GM18511 (cell line): ENCODE measurements around the gene ELMOD2.
"Not testable (repeated sequence)": the region's sequence is repeated elsewhere in the genome, so short reads cannot be mapped to it uniquely, and the experiment has no call there.

Source experiments
- ATAC-seq: cut with Tn5 transposase; IDR thresholded peaks from one replicate; pipeline ENCODE4 v1.9.1; 2021; ENCODE audit warnings: mild to moderate bottlenecking, moderate library complexity; ENCODE audit not compliant: unreplicated experiment

ELMOD2 gene, protein sequence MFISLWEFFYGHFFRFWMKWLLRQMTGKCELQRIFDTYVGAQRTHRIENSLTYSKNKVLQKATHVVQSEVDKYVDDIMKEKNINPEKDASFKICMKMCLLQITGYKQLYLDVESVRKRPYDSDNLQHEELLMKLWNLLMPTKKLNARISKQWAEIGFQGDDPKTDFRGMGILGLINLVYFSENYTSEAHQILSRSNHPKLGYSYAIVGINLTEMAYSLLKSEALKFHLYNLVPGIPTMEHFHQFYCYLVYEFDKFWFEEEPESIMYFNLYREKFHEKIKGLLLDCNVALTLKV

DNA sequence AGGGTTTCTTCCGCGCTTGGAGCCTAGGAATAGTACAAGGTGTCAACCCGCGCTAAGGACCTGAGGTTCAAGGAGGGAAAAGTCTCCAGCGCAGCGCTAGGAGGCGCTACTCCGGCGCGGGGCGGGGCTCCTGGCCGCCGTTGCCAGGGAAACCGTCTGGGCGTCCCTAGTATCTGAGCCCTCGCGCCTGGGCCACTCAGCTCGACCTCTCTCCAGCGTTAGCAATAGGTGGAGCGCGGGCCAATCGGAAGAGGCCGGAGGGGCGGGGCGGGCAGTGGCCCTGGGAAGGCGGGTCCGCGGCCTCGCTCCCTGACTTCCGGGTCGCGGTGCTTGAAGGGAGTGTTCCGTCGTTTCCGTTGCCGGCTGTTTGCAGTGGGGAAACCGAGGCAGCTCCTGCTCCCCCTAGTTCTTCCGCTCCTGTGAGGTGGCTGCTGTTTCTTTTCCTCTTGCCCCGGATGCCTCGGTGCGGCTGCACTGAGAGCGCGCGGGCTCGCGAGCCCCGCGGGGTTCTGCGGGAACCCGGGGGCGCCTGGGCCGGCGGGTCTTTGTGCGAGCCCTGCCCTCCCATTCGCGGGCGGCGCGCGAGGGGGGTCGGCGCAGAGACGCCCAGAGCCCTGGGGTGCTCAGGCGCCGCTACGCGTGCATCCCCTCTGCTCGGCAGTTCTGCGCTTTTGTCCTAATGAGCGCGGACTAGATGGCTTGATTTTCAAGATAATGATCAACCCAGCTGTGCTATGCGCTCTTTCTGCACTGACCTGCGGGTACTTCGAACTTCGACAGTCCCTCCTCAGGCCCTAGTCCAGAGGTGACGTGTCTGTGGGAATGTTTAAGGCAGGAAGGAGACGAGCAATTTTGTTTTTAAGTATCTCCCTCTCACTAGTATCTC, at the start of gene ELMOD2:
TSS of gene ELMOD2 (plus strand) at position 312 of the 886 bp plus-strand sequence. CDS start 1,261 bp downstream, outside the sequence.
- peak; percentile 100 for ATAC-seq

DNA sequence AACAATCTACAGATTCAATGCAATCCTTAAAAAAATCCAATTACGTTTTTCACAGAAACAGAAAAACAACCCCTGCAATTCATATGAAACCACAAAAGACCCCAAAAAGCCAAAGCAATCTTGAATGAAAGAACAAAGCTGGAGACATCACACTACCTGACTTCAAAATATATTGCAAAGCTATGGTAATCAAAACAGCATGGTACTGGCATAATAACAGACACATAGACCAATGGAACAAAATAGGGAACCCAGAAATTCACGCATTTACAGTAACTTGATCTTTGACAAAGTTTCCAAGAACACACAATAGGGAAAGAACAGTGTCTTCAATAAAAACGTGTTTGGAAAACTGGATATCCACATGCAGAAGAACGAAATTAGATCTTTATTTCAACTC, 40.5 kb upstream of the ELMOD2 start:
- ATAC-seq, result no peak

GRCh38 chr4:140485939-140486338, 38.0 kb upstream of the ELMOD2 start:
- no peak for ATAC-seq

DNA sequence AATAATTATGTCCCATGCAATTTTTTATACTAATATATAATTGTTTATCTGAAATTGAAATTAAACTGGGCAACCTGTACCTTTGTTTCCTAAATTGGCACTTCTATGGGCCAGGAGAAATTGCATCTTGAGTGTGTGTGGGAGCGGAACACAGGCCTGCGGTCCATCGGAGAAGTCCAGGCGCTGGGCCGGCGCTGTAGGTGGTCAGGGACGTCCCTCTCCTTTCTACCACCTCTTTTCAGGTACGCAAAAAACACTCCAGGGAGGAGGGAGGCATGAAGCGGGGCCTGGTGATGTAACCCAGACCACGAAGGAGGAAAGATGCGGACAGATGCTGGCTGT, 26.6 kb upstream of the ELMOD2 start:
- no peak for ATAC-seq

DNA sequence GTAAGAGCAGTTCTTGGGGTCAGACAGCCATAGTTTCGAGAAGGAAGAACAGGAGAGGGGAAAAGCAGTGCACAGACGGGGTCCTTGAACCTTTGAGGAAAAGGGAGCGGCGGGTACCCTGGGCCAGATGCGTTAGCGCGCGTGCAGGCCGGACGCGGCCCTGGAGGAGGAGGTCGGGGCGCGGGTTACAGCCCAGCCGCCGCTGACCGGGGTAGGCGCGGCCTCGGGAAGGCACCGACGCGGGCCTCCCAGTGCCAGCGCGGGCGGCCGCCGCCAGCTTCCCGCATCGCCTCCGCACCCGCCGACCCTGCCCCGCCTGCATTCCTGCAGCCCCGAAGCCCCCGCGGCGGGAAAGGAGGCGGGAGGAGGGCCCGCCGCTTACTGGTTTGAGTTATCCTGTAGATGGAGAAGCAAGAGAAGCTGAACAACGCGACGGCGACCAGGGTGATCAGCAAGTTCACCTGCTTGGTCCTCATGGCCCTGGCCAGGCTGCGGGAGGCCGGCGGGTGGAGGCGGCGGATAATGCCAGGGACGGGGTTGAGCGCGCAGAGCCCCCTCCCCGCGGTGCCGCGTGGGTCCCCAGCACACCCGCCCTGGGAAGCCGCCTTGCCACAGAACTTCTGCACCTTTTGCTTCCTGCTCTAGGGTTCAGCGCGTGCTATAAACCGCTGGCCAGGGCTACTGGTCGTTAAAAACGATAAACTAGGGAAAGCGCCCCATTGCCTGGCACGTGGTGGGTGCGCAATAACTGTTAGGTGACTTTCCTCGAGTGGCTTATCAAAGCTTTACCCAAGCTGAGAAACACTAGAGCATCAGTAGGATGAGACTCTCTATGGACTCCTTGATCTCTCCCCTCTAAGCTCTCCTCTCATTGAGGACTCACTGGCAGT, 26.0 kb upstream of the ELMOD2 start, which contains the start of gene MGAT4D:
TSS of gene MGAT4D (minus strand) at position 547 of the 890 bp plus-strand sequence. CDS start at position 476, 71 bp downstream.
- no peak for ATAC-seq

DNA sequence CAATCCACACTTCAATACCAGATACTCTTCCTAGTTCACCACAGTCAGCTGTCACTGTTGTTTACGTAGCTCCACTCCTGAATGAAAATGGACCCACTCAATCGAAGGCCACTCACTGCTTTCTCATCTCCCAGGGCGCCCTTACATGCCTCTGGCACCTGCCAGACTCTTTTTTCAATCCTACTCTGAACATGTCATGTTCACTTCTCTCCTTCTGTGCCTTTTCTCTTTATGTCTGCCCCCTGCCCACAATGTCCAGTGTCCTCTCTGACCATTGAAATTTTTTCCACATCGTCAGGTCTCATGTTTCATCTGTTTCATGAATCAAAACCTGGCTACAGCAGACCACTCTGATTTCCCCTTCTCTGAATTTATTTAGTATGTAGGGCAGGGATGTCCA, 24.6 kb upstream of the ELMOD2 start:
- ATAC-seq, result no peak

GRCh38 chr4:140504261-140504660, 19.7 kb upstream of the ELMOD2 start:
- ATAC-seq, result no peak

DNA sequence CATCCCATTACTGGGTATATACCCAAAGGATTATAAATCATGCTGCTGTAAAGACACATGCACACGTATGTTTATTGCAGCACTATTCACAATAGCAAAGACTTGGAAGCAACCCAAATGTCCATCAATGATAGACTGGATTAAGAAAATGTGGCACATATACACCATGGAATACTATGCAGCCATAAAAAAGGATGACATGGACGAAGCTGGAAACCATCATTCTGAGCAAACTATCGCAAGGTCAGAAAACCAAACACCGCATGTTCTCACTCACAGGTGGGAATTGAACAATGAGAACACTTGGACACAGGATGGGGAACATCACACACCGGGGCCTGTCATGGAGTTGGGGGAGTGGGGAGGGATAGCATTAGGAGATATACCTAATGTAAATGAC, 10.2 kb upstream of the ELMOD2 start:
- ATAC-seq, result not testable (repeated sequence)

GRCh38 chr4:140515423-140515822, 8.5 kb upstream of the ELMOD2 start:
- ATAC-seq, result no peak

GRCh38 chr4:140523370-140523856, 555 bp upstream of the ELMOD2 start:
- ATAC-seq, result peak; percentile 18

DNA sequence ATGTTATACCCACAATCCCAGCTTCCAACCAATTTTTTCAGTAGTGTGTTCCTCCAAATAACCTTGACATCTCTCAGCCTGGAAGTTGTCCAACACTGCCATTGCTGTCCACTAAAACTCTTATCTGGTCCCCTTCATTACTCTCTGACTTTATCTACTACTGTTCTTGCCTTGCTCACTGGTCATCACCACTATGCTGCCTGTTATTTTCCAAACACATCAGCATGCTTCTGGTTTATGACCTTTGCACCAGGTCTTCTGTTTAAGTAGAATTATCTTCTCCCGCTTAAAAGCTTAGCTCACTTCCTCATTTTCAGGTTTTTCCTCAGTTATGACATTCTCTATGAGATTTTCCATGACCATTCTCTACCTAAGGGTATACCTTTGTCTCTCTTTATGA, 5.5 kb downstream of the ELMOD2 start:
- ATAC-seq, result no peak

DNA sequence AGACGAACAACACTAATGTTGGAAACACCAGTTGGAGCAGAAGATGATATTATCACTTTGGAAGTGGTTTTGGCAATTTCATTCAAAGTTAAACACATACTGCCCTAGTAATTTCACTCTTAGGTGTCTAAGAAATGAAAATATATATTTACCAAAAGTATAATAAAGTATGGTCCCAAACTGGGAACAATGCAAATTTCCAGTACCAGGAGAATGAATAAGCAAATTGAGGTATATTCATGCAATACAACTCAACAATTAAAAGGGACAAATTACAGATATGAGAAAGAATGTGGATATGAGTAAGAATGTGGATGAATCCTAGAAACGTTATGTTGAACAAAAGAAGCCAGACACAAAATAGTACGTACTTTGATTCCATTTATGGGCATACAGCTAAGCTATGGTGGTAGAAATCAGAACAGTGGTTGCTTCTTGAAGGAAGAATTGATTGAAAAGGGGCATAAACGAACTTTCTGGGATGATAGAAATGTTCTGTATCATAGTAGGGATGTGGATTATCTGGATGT, 10.0 kb downstream of the ELMOD2 start:
- ATAC-seq, result no peak

GRCh38 chr4:140556372-140557085, 32.6 kb downstream of the ELMOD2 start:
- peak; percentile 100 for ATAC-seq

- ATAC-seq, result no peak
Measured at GRCh38 chr4:140557831-140558435, 34.0 kb downstream of the ELMOD2 start.

DNA sequence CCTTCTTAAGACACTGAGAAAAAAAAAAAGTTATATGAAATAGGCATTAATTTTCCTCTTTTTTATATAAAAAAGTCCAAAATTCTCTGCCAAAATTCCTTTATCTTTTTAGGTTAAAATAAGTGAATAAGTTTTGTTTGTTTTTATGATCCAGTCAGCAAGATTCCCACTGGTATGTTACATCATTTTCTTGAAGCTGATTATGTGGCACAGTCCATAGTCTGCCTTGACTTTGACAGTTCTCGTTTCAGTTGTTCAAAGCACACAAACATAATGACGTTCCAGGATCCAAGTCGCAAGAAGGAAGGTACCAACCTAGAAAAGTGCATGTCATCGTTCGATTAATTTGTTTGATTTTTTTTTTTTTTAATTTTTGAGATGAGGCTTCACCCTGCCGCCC, 35.7 kb downstream of the ELMOD2 start:
- no peak for ATAC-seq

- ATAC-seq, result no peak
Measured at GRCh38 chr4:140568507-140569306, 44.7 kb downstream of the ELMOD2 start, which contains the start of gene UCP1. UCP1 (minus strand) TSS chr4:140568961; CDS start chr4:140568729, 232 bp downstream.

DNA sequence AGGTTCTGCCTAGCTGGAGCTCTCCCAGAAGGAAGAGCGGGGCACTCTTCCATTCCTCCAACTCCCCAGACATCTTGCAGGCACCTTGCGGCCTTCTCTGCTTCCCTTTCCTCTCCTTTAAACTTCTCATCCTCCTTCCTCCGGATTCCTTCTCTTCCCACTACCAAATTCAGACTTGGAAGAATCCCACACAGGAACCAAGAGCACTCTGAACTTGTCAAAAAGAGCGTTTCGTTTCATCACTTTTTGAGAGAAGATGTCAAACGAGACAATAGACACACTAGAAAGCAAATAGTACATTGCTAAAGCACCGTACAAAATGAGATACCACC, 45.3 kb downstream of the ELMOD2 start:
- ATAC-seq, result no peak

DNA sequence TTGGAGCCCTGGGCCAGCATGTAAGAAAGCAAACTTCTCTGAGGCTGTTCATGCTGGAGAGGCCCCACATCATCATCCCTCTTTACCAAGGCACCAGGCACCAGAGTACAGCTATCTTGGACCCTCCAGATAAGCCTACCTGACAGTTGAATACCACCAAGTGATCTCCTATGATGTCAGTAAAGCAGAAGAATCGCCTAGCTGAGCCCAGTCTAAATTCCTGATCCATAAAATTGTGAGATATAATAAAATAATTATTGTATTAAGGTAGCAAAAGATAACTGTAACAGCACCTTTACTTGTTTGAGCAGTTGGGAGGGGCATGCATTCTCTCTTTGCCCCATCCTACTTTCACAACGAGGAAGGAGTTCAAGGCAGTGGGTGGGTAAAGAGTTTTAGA, 47.7 kb downstream of the ELMOD2 start:
- ATAC-seq, result no peak

DNA sequence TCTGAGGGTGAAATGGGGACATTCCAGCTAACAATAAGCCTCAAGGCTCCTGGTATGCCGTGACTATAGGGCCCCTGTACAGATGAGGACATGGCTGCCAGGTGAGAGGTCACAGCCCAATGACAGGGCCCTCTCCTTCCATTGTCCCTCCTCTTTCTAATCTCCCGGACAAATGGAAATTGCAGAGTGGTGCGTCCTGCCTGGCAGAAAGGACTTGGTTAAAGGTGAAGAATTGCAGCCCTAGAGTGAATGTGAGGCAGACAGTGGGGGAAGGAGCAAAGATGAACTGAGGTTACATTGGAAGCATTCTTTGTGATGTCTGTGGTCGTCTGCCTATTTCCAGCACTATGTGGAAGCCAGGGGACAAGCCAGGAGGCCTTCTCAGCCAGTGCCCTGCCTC, 51.5 kb downstream of the ELMOD2 start:
- ATAC-seq, result no peak
